Activated naive CD4-positive, alpha-beta T cell treated with anti-CD3 and anti-CD28 coated beads, Interleukin-2, amount 50 U/mL, for 24 hours (primary cell): ENCODE results near the gene MRPS15.
A peak's percentile ranks its signal among the peaks of the same experiment; 100 is the strongest.
"Not testable (repeated sequence)": the region's sequence is repeated elsewhere in the genome, so short reads cannot be mapped to it uniquely, and the experiment has no call there.

ENCODE experiments used
- H3K27ac Mint-ChIP-seq: one replicate; pipeline ENCODE4 v1.8.0; 2021; ENCODE audit warnings: mild to moderate bottlenecking, mixed read lengths
- H3K27me3 Mint-ChIP-seq: one replicate; pipeline ENCODE4 v1.8.0; 2021; ENCODE audit warnings: mixed read lengths
- H3K36me3 Mint-ChIP-seq: one replicate; pipeline ENCODE4 v1.8.0; 2021; ENCODE audit warnings: mixed read lengths
- H3K4me1 Mint-ChIP-seq: one replicate; pipeline ENCODE4 v1.8.0; 2021; ENCODE audit warnings: mixed read lengths
- H3K4me3 Mint-ChIP-seq: one replicate; pipeline ENCODE4 v1.8.0; 2021; ENCODE audit warnings: mild to moderate bottlenecking, mixed read lengths
- H3K9me3 Mint-ChIP-seq: one replicate; pipeline ENCODE4 v1.8.0; 2021; ENCODE audit warnings: mixed read lengths

The MRPS15 gene

GRCh38 chr1:36463803-36464604 is at the start of gene MRPS15:
TSS of gene MRPS15 (minus strand) at chr1:36464384. CDS start at chr1:36464275, 109 bp downstream.
- H3K4me1 Mint-ChIP-seq, result peaks cover 27% of the 10 kb centered on the region
- no peaks in the 10 kb centered on the region for H3K9me3 Mint-ChIP-seq
- H3K36me3 Mint-ChIP-seq, result peaks cover 6% of the 10 kb centered on the region

DNA sequence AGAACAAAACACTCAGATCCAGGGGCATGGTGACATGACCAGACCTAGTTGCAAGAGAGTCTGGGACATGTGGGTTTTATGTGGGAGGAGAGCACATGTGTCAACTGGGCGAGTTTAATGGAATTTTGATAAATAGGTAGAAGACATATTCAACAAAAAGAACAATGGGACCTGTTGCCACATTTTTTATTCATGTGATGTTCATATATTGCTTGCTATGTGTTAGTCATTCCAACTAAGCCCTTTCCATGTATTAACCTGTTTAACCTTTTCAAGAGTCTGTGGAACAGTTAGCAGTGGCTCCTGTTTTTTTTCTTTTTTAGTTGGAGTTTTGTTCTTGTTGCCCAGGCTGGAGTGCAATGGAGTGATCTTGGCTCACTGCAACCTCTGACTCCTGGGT is 48.7 kb upstream of the MRPS15 start:
- Mint-ChIP-seq H3K36me3 (no peaks in the 10 kb centered on the region), H3K9me3 (no peaks in the 10 kb centered on the region), H3K4me3 (no peak overlapping the region), H3K27me3 (no peaks in the 10 kb centered on the region), H3K27ac (no peak overlapping the region), H3K4me1 (no peaks in the 10 kb centered on the region)

More at GRCh38 chr1:36463803-36464604, at the start of gene MRPS15:
- no peaks in the 10 kb centered on the region for H3K27me3 Mint-ChIP-seq
- peak within 1 kb of the TSS; percentile 97 for H3K4me3 Mint-ChIP-seq
- H3K27ac Mint-ChIP-seq, result peak within 1 kb of the TSS; percentile 99

DNA sequence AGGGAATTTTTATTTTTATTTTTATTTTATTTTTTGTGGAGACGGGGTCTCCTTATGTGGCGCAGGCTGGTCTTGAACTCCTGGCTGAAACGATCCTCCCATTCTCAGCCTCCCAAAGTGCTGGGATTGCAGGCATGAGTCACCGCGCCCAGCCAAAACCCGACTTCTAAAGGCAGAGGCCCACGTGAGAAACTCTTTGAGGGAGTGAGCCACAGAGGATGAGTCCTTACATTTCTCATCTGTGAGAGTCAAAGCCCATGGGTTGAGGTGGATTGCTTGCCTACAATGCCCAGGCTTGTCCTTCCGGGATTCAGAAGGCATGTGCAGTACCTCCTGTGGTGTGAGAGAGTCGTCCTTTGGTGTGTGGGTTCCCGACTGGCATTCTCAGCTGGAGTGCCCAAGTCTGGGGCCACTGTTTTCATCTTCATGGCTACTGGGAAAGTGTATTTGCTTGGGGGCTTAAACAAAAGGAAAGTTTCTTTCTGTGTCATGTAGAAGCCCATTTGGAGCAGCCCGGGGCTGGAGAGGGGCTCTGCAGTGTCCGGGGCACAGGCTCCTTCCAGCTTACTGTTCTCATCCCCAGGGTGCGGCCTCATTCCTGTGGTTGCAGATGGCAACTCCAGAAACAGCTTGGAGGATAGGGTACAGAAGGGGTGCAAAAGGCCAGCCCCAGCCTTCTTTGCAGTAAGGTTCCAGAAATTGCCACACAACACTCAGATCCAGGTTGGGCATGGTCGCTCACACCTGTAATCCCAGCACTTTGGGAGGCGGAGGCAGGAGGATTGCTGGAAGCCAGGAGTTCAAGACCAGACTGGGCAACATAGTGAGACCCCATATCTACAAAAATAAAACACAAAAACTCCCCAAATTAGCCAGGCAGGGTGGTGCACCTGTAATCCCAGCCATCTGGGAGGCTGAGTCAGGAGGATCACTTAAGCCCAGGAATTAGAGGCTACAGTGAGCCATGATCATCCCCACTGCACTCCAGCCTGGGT is 47.9 kb upstream of the MRPS15 start:
- Mint-ChIP-seq H3K9me3 (no peaks in the 10 kb centered on the region), H3K4me3 (no peak overlapping the region), H3K36me3 (no peaks in the 10 kb centered on the region), H3K27me3 (peaks cover 2% of the 10 kb centered on the region), H3K4me1 (no peaks in the 10 kb centered on the region), H3K27ac (no peak overlapping the region)

- not testable (repeated sequence) for H3K27me3 Mint-ChIP-seq, H3K36me3 Mint-ChIP-seq, H3K27ac Mint-ChIP-seq, H3K4me3 Mint-ChIP-seq, H3K4me1 Mint-ChIP-seq, H3K9me3 Mint-ChIP-seq
Observed at GRCh38 chr1:36511220-36511619, 47.0 kb upstream of the MRPS15 start.

DNA sequence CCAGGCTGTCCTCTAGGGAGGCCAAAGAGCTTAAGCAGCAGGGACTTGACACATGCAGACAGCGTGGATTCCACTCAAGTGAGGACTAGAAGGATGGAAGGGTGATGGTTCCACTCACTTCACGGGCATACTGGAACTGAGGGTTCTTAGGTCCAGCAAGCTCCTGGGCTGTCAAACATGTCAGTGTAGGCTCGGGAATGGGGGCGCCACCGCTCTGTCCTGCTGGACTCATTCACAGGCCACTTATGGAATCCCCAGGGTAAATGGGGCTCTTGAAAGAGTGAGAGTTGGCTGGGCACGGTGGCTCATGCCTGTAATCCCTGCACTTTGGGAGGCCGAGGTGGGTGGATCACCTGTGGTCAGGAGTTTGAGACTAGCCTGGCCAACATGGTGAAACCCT is 46.2 kb upstream of the MRPS15 start:
- Mint-ChIP-seq H3K4me3 (no peak overlapping the region), H3K9me3 (no peaks in the 10 kb centered on the region), H3K27me3 (peaks cover 7% of the 10 kb centered on the region), H3K4me1 (no peaks in the 10 kb centered on the region), H3K36me3 (no peaks in the 10 kb centered on the region), H3K27ac (no peak overlapping the region)

DNA sequence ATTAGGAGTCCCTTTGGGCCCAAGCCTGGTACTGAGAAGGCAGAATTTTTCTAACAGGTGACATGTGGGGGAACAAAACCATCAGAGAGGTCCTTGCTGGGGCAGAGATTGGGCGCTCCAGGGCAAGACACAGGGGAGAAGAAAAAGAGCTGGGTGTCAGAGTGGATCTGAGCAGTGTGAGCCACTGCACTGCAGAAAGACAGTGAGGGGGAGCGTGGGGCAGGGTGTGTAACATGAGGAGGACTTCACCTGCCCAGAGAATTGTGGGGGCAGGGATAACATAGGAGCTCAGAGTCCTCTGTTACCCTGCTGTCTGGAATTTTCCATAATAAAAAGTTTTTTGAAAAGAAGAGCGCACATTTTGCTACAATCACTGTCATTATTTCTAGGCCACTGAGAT is 44.1 kb upstream of the MRPS15 start:
- Mint-ChIP-seq H3K9me3 (no peaks in the 10 kb centered on the region), H3K27ac (no peak overlapping the region), H3K27me3 (peaks cover 7% of the 10 kb centered on the region), H3K36me3 (no peaks in the 10 kb centered on the region), H3K4me1 (no peaks in the 10 kb centered on the region), H3K4me3 (no peak overlapping the region)

DNA sequence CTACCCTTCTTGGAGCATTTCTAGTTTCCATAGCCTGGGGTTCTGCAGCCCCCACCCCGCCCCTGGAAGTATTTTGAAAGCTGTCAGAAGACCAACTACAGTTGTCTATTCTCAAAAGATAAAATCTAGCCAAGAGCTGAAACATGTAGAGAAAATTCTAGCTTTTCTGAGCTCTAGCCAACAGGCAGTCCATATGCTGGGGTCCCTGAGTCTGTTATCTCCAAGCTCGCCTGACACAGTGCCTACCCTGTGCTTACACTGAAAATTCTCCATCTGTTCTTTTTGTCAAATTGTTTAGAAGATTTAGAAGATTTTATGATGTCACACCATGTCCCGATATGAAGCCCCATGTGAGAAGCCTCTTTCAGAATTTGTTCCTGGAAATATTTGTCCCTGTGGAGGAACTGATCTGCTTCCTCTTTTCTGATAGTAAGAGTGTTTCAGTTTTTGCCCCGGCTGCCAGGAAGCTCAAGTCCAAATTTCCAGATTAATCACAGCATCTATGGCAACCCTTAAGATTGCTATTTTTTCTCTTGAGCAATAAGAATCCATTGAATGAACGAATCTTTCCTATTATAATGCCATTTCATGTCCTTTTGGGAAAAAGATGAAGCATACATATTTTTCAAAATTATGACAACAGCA is 42.2 kb upstream of the MRPS15 start:
- no peaks in the 10 kb centered on the region for H3K9me3 Mint-ChIP-seq
- no peaks in the 10 kb centered on the region for H3K4me1 Mint-ChIP-seq
- H3K27ac Mint-ChIP-seq, result no peak overlapping the region
- no peaks in the 10 kb centered on the region for H3K36me3 Mint-ChIP-seq
- peaks cover 7% of the 10 kb centered on the region for H3K27me3 Mint-ChIP-seq
- H3K4me3 Mint-ChIP-seq, result no peak overlapping the region

GRCh38 chr1:36503733-36504132 is 39.5 kb upstream of the MRPS15 start:
- Mint-ChIP-seq H3K27ac (no peak overlapping the region), H3K4me3 (no peak overlapping the region), H3K27me3 (peaks cover 7% of the 10 kb centered on the region), H3K4me1 (no peaks in the 10 kb centered on the region), H3K9me3 (no peaks in the 10 kb centered on the region), H3K36me3 (no peaks in the 10 kb centered on the region)

DNA sequence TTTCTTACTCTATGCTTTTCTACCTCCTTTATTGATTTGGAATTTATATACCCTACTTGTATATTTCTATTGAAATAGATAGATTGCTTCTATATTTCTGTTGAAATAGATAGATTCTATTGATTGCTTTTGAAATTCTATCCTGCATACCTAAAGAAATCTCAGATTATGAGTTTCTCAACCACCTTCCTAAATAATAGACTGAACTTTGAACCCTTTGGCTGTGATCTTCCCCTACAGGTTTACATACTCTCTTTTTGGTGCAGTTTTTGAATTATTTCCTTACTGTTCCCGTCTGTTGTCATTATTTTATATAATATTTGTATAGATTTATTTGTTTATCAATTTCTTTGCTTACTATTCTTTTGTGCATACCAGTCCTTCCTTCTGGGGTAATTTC is 39.0 kb upstream of the MRPS15 start:
- no peak overlapping the region for H3K4me3 Mint-ChIP-seq
- no peak overlapping the region for H3K27ac Mint-ChIP-seq
- H3K9me3 Mint-ChIP-seq, result no peaks in the 10 kb centered on the region
- no peaks in the 10 kb centered on the region for H3K4me1 Mint-ChIP-seq
- H3K27me3 Mint-ChIP-seq, result peaks cover 7% of the 10 kb centered on the region
- no peaks in the 10 kb centered on the region for H3K36me3 Mint-ChIP-seq

GRCh38 chr1:36502616-36503015 is 38.4 kb upstream of the MRPS15 start:
- no peaks in the 10 kb centered on the region for H3K9me3 Mint-ChIP-seq
- no peaks in the 10 kb centered on the region for H3K36me3 Mint-ChIP-seq
- no peak overlapping the region for H3K4me3 Mint-ChIP-seq
- no peak overlapping the region for H3K27ac Mint-ChIP-seq
- peaks cover 7% of the 10 kb centered on the region for H3K27me3 Mint-ChIP-seq
- H3K4me1 Mint-ChIP-seq, result no peaks in the 10 kb centered on the region

- H3K27me3 Mint-ChIP-seq, H3K4me3 Mint-ChIP-seq, H3K36me3 Mint-ChIP-seq, H3K4me1 Mint-ChIP-seq, H3K27ac Mint-ChIP-seq, H3K9me3 Mint-ChIP-seq: not testable (repeated sequence)
Observed at GRCh38 chr1:36501911-36502310, 37.7 kb upstream of the MRPS15 start.

- no peaks in the 10 kb centered on the region for H3K9me3 Mint-ChIP-seq
- H3K4me1 Mint-ChIP-seq, result no peaks in the 10 kb centered on the region
- no peak overlapping the region for H3K4me3 Mint-ChIP-seq
- no peak overlapping the region for H3K27ac Mint-ChIP-seq
- H3K36me3 Mint-ChIP-seq, result no peaks in the 10 kb centered on the region
- H3K27me3 Mint-ChIP-seq, result no peaks in the 10 kb centered on the region
Observed at GRCh38 chr1:36497207-36497606, 33.0 kb upstream of the MRPS15 start.

DNA sequence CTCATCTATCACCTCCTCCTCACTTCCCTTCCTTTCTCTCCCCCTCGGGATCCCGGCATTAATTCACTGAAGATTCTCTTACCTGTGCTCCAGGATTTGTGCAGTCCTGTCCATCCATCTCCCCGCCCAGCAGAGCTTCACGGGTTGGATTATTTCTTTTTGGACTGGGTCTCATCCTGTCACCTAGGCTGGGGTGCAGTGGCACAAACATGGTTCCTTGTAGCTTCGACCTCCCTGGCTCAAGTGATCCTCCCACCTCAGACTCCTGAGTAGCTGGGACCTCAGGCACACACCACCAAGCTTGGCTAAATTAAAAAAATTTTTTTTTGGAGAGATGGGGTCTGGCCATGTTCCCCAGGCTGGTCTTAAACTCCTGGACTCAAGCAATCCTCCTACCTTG is 30.8 kb upstream of the MRPS15 start:
- H3K4me3 Mint-ChIP-seq, result no peak overlapping the region
- no peaks in the 10 kb centered on the region for H3K36me3 Mint-ChIP-seq
- H3K27ac Mint-ChIP-seq, result no peak overlapping the region
- H3K4me1 Mint-ChIP-seq, result peaks cover 4% of the 10 kb centered on the region
- no peaks in the 10 kb centered on the region for H3K9me3 Mint-ChIP-seq
- H3K27me3 Mint-ChIP-seq, result no peaks in the 10 kb centered on the region

DNA sequence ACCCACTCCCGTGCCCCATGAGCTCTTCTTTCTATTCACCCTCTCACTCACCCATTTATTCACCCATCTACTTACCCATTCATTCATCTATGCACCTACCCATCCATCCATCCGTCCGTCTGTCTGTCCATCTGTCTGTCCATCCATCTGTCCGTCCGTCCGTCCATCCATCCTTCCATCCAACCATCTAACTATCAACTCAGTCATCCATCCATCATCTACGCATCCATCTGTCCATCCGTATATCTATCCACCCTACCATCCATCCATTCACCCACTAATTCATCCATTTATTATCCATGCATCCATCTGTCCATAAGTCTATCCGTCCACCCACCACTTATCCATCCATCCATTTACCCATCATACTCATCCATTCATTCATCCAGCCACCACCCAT is 29.3 kb upstream of the MRPS15 start:
- H3K27me3 Mint-ChIP-seq, result no peaks in the 10 kb centered on the region
- peaks cover 4% of the 10 kb centered on the region for H3K4me1 Mint-ChIP-seq
- no peak overlapping the region for H3K27ac Mint-ChIP-seq

DNA sequence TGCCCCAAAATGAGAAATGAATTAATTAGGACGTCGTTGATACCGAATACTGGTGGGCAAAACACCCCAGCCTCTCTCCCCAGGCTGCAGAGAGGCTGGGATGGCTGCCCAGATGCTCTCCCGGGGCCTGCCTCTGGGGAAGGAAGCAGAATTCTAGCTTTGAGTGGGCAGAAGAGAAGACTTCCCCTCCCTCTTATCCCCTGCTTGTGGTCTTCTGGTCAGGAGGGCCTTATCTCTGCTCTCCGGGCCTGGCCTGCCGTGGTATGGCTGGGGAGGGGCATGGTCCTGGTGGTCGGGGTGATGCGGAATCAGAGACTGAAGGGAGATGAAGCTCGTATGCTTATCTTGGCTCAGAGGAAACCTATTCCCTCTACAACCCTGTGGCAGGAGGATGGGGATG is 28.3 kb upstream of the MRPS15 start:
- Mint-ChIP-seq H3K9me3 (no peaks in the 10 kb centered on the region), H3K4me1 (peaks cover 4% of the 10 kb centered on the region), H3K4me3 (no peak overlapping the region), H3K27ac (no peak overlapping the region), H3K27me3 (no peaks in the 10 kb centered on the region), H3K36me3 (no peaks in the 10 kb centered on the region)

More for the DNA sequence above, 29.3 kb upstream of the MRPS15 start:
- Mint-ChIP-seq H3K9me3 (no peaks in the 10 kb centered on the region), H3K4me3 (no peak overlapping the region), H3K36me3 (no peaks in the 10 kb centered on the region)
